ENCODE results near the gene KREMEN2. TPM values are rescaled to one million over a fixed set of nuclear protein-coding genes. Genes with fewer than 3 reads are reported as not detected.

Gene KREMEN2, protein sequence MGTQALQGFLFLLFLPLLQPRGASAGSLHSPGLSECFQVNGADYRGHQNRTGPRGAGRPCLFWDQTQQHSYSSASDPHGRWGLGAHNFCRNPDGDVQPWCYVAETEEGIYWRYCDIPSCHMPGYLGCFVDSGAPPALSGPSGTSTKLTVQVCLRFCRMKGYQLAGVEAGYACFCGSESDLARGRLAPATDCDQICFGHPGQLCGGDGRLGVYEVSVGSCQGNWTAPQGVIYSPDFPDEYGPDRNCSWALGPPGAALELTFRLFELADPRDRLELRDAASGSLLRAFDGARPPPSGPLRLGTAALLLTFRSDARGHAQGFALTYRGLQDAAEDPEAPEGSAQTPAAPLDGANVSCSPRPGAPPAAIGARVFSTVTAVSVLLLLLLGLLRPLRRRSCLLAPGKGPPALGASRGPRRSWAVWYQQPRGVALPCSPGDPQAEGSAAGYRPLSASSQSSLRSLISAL
- total RNA-seq (2012; rRNA removed), result not detected in 2 replicates
- polyA plus RNA-seq (2012; rRNA removed), result 0.03 and 0.11 TPM in 2 replicates
- 0.09 and 0.18 TPM in 2 replicates for polyA plus RNA-seq (2012; cell fraction: cytosol; rRNA removed)
- polyA plus RNA-seq (2012; cell fraction: nucleus; rRNA removed; ENCODE audit: low replicate concordance), result 0.03 and 0.30 TPM in 2 replicates
- Bru-seq, nascent RNA, result not detected
- not detected for BruChase-seq, experiment 1, labeled RNA remaining after a 6-hour chase
- BruChase-seq, experiment 2, labeled RNA remaining after a 2-hour chase, result percentile 12 among the genes with signal in this experiment
- long read RNA-seq, result 0 reads

DNA sequence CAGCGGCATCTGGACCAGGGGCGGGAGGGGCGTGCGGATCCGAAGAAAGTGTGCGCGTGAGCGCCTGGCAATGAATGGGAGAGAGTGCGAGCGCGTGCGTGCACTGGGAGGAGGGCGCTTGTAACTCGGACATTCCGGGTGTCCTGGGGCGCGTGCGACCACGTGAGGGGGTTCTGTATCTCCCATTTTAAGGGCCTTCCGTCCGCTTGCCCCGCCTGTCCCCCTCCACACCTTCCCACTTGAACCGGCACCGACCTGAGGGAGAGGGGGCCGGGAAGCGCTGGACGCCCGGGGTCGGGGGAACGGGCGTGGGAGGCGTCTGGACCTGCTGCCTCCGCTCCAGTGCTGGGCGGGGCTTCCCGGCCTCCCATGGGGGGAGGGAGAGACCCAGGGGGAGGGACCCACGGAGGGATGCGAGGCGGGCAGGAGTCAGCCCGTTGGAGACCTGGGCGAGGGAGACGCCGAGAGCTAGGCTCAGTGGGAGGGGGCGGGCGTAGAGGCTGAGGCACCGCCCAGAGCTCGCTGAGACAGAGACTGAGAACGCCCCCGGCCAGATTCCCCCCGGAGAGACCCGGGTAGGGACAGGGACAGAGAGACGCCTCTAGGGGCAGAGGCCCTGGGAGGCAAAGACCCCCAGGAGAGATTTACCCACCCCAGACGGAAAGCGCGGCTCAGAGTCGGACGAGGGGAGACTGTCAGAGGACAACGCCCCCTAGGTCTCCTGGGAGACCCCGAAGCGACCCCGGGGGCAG lies at the start of gene KREMEN2:
KREMEN2 (plus strand) TSS at position 553 of the 752 bp plus-strand sequence. CDS start 246 bp downstream, outside the sequence.
- peak; percentile 51 for TF ChIP-seq BHLHE40 (IDR thresholded peaks at IDR 0.05; ENCODE audit: low read depth, low read length)
- TF ChIP-seq, protein P1, sequence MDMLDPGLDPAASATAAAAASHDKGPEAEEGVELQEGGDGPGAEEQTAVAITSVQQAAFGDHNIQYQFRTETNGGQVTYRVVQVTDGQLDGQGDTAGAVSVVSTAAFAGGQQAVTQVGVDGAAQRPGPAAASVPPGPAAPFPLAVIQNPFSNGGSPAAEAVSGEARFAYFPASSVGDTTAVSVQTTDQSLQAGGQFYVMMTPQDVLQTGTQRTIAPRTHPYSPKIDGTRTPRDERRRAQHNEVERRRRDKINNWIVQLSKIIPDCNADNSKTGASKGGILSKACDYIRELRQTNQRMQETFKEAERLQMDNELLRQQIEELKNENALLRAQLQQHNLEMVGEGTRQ (IDR thresholded peaks at IDR 0.05; ENCODE audit: low read depth, low read length), result 0 out of 2 replicates have a peak, but pooled peaks have one; percentile 25
- TF ChIP-seq FOS (IDR thresholded peaks at IDR 0.05; ENCODE audit: low read depth, low read length), result no peak
- dilution Hi-C loops (cut with HindIII; ENCODE audit: low sequenced_read_pairs, unreplicated experiment), result no loop called here
- H3K27me3 ChIP-seq (ENCODE audit: control insufficient read depth, insufficient read depth, low read length), result peaks cover 61% of the 10 kb centered on the region
- in situ Hi-C loops (cut with MboI; ENCODE audit: low sequenced_read_pairs), result no loop called here
- H3K4ac ChIP-seq (ENCODE audit: low read depth, low read length), result no peak within 1 kb of the TSS
- H3K9me3 ChIP-seq (ENCODE audit: control insufficient read depth, insufficient read depth, low read length), result no peaks in the 10 kb centered on the region; the same call in 1 of the 2 replicates
- H2BK20ac ChIP-seq (ENCODE audit: low read depth, low read length), result no peak within 1 kb of the TSS
- no TSS peak for BruUV-seq (replicated peaks)
- H3K36me3 ChIP-seq (ENCODE audit: control insufficient read depth, insufficient read depth, low read length), result no peaks in the 10 kb centered on the region
- H3K14ac ChIP-seq (replicated peaks; ENCODE audit: low read depth, low read length), result no peak within 1 kb of the TSS
- no peak within 1 kb of the TSS for H3K18ac ChIP-seq (ENCODE audit: low read depth, low read length)
- H4K8ac ChIP-seq (ENCODE audit: low read depth in 2 of 2, low read length in 2 of 2), result no peak within 1 kb of the TSS
- no peak within 1 kb of the TSS for H2BK120ac ChIP-seq (ENCODE audit: low read depth, low read length)
- no peak within 1 kb of the TSS for H3K9ac ChIP-seq (ENCODE audit: low read depth, low read length)
- H3K4me2 ChIP-seq (ENCODE audit: low read depth, low read length), result peak within 1 kb of the TSS; percentile 75; the same call in 1 of the 2 replicates
- peaks cover 0 to 5% of the 10 kb centered on the region in 2 experiments; a peak in 1 of 4 replicates for H3K79me1 ChIP-seq (ENCODE audit: low read depth in 1 of 2, low read length in 2 of 2)
- 1% methylated on average over 15 of the region's 60 CpGs; no CpG with 5 or more reads in 1 of the 2 experiments for WGBS, 2 experiments (ENCODE audit: extremely low coverage in 2 of 2, insufficient read length in 1 of 2)
- H4K91ac ChIP-seq (ENCODE audit: insufficient read depth, low read depth, low read length), result no peak within 1 kb of the TSS
- peak within 1 kb of the TSS; percentile 13 for H3K4me3 ChIP-seq (ENCODE audit: insufficient read depth, low read depth, low read length)
- H2BK15ac ChIP-seq (ENCODE audit: low read depth, low read length), result no peak within 1 kb of the TSS
- ChIA-PET CTCF (no interaction called here), POLR2A (ENCODE audit: unreplicated experiment) (no interaction called here)
- no peak within 1 kb of the TSS for H4K5ac ChIP-seq (ENCODE audit: low read depth, low read length)
- DNase-seq, result no peak
- no peak within 1 kb of the TSS for H3K23ac ChIP-seq (ENCODE audit: low read depth, low read length)
- no peak within 1 kb of the TSS for H2BK5ac ChIP-seq (ENCODE audit: low read depth, low read length, poor library complexity, severe bottlenecking)
- peak within 1 kb of the TSS; percentile 81 for H2AFZ ChIP-seq (replicated peaks; ENCODE audit: low read length, poor library complexity)
- H3K56ac ChIP-seq (ENCODE audit: extremely low read depth, insufficient read depth, low read length), result no peak within 1 kb of the TSS
- H4K20me1 ChIP-seq (ENCODE audit: insufficient read depth, low read length), result peaks cover 21% of the 10 kb centered on the region; the same call in 1 of the 2 replicates
- intact Hi-C loops (cut with micrococcal nuclease), result no loop called here
- peaks cover 9% of the 10 kb centered on the region; the same call in 1 of the 2 replicates for H3K9me1 ChIP-seq (ENCODE audit: insufficient read depth, low read length)
- H3K27ac ChIP-seq (ENCODE audit: insufficient read depth, low read length), result no peak within 1 kb of the TSS
- no peak within 1 kb of the TSS for H2AK5ac ChIP-seq (ENCODE audit: low read depth, low read length)
- no peak within 1 kb of the TSS for H2AK9ac ChIP-seq (replicated peaks; ENCODE audit: low read depth, low read length, poor library complexity)
- H3K4me1 ChIP-seq (ENCODE audit: control insufficient read depth, insufficient read depth, low read length), result peaks cover 5% of the 10 kb centered on the region; the same call in 1 of the 2 replicates
- peak; percentile 33 for ATAC-seq (ENCODE audit: low read depth)
